ENCODE results near the gene KCNK6. TPM values are rescaled to one million over a fixed set of nuclear protein-coding genes. Genes with fewer than 3 reads are reported as not detected.

Gene KCNK6
- total and polyA plus RNA-seq, 12 donors, result 4.5 to 31.6 (median 10.8) TPM

DNA sequence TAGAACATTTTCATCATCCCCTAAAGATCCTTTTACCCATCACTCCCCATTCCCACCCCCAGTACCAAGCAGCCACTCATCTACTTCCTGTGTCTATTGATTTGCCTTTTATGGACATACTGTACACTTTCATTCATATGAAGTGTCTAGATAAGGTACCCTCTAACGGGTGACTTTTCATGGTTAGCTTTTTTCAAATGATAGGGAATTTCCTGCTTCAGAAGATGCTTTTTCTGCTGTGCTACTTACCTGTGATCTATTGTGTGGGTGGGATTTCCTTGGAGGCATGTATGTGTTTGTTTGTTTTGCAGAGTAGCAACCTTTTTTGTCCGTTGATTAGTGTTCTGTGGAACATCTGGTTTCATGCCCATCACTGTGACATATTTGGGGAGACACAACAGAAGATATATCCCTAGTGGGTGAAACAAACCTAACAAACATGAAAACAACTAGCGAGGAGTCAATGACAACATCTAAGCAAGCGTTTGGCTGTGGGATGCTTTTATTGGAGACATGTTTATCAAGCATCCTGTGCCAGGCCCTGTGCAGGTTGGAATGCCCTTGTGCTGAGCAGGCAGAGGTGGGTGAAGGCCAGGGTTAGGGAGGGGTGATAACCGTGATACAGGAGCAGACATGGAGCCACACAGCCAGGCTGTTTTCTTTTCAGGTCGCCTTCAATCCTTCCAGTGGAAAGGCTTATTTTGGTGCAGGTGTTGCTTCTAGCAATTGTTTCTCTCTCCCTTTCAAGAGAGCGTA lies 37.7 kb upstream of the KCNK6 start:
- peak overlapping the region in 5 of 10 donors; percentile 30 to 85 (median 52) for H3K27ac ChIP-seq
- intact Hi-C loops (cut with DNase I), result loop anchor here in 2 of 10 donors (2.0 to 5.0 kb wide), 2 partner anchors 33 to 35 kb away; partner anchors contain the start of genes YIF1B (in 2 of the 2) and KCNK6 (in 1 of the 2)
- peaks cover 5 to 59% (median 46%) of the 10 kb centered on the region in 9 donors for H3K4me1 ChIP-seq

DNA sequence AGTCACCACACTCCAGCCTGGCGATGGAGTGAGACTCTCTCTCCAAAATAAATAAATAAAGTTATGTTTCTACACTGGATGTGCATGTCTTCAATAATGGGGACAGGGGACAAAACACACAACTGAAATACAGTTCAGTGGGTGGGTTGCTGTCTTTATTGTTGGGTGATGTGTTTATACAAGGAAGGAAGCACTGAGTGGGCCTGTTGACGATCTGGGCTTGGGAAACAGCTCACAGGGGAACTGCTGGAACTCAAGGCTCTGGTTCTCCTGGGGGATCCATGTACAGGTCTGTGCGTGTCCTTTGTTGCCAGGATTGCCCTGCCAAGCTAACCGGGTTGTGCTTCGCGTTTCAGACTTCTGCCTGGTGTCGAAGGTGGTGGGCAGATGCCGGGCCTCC lies 36.4 kb upstream of the KCNK6 start:
- no peak for ATAC-seq
- intact Hi-C loops (cut with DNase I), result loop anchor here in 2 of 10 donors (2.0 to 5.0 kb wide), 2 partner anchors 32 to 34 kb away; partner anchors contain the start of genes YIF1B (in 2 of the 2) and KCNK6 (in 1 of the 2)
- Histone ChIP-seq H3K27ac (peak overlapping the region in 1 of 10 donors; percentile 31), H3K27me3 (no peaks in the 10 kb centered on the region), H3K9me3 (no peaks in the 10 kb centered on the region), H3K36me3 (no peaks in the 10 kb centered on the region), H3K4me1 (peaks cover 5 to 56% (median 34%) of the 10 kb centered on the region in 9 donors), H3K4me3 (no peak overlapping the region)
- TF ChIP-seq, protein P1, sequence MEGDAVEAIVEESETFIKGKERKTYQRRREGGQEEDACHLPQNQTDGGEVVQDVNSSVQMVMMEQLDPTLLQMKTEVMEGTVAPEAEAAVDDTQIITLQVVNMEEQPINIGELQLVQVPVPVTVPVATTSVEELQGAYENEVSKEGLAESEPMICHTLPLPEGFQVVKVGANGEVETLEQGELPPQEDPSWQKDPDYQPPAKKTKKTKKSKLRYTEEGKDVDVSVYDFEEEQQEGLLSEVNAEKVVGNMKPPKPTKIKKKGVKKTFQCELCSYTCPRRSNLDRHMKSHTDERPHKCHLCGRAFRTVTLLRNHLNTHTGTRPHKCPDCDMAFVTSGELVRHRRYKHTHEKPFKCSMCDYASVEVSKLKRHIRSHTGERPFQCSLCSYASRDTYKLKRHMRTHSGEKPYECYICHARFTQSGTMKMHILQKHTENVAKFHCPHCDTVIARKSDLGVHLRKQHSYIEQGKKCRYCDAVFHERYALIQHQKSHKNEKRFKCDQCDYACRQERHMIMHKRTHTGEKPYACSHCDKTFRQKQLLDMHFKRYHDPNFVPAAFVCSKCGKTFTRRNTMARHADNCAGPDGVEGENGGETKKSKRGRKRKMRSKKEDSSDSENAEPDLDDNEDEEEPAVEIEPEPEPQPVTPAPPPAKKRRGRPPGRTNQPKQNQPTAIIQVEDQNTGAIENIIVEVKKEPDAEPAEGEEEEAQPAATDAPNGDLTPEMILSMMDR (IDR thresholded peaks at IDR 0.05), result no peak
- 92% methylated on average over 8 of the region's 8 CpGs for WGBS, 2 donors
- no peak for DNase-seq

More for the DNA sequence above, 37.7 kb upstream of the KCNK6 start:
- WGBS, 2 donors, result 63 to 65% methylated on average over 7 of the region's 7 CpGs
- Histone ChIP-seq H3K27me3 (no peaks in the 10 kb centered on the region), H3K4me3 (no peak overlapping the region), H3K36me3 (no peaks in the 10 kb centered on the region), H3K9me3 (no peaks in the 10 kb centered on the region)
- DNase-seq, result no peak
- no peak for ATAC-seq
- TF ChIP-seq, protein P1 (IDR thresholded peaks at IDR 0.05), result no peak

GRCh38 chr19:38284422-38284821 lies 35.2 kb upstream of the KCNK6 start:
- ATAC-seq, result peak in 3 of 8 donors; percentile 21 to 36 (median 28)
- TF ChIP-seq, protein P1 (IDR thresholded peaks at IDR 0.05), result no peak
- H3K36me3 ChIP-seq, result peaks cover 0 to under 1% (median 0%) of the 10 kb centered on the region in 9 donors
- WGBS, 2 donors, result 75 to 79% methylated on average over 7 of the region's 7 CpGs
- DNase-seq, result no peak
- intact Hi-C loops (cut with DNase I), result loop anchor here in 1 of 10 donors (5.0 kb wide), 1 partner anchor 33 kb away; the partner anchor contains the start of genes KCNK6 and YIF1B
- H3K4me3 ChIP-seq, result no peak overlapping the region
- peaks cover 0 to 53% (median 25%) of the 10 kb centered on the region in 9 donors for H3K4me1 ChIP-seq
- peak overlapping the region in 2 of 10 donors; percentile 9 to 77 for H3K27ac ChIP-seq
- H3K27me3 ChIP-seq, result no peaks in the 10 kb centered on the region
- H3K9me3 ChIP-seq, result no peaks in the 10 kb centered on the region

GRCh38 chr19:38285567-38285966 lies 34.1 kb upstream of the KCNK6 start:
- Histone ChIP-seq H3K4me1 (peaks cover 0 to 47% (median 15%) of the 10 kb centered on the region in 9 donors), H3K27me3 (no peaks in the 10 kb centered on the region), H3K9me3 (no peaks in the 10 kb centered on the region), H3K27ac (no peak overlapping the region), H3K4me3 (no peak overlapping the region), H3K36me3 (peaks cover 0 to 12% (median 0%) of the 10 kb centered on the region in 9 donors)
- TF ChIP-seq, protein P1 (IDR thresholded peaks at IDR 0.05), result no peak
- ATAC-seq (no peak), DNase-seq (no peak)
- WGBS, 2 donors, result 94% methylated on average over 5 of the region's 5 CpGs
- intact Hi-C loops (cut with DNase I), result no loop called here
